Measurements from ENCODE around the gene GPR68. TPM values are rescaled to one million over a fixed set of nuclear protein-coding genes. Genes with fewer than 3 reads are reported as not detected.

The GPR68 gene, protein sequence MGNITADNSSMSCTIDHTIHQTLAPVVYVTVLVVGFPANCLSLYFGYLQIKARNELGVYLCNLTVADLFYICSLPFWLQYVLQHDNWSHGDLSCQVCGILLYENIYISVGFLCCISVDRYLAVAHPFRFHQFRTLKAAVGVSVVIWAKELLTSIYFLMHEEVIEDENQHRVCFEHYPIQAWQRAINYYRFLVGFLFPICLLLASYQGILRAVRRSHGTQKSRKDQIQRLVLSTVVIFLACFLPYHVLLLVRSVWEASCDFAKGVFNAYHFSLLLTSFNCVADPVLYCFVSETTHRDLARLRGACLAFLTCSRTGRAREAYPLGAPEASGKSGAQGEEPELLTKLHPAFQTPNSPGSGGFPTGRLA
- total RNA-seq, result 2.2 and 6.6 TPM in 2 replicates

GRCh38 chr14:91244501-91244901 lies at the start of gene GPR68:
Gene GPR68, minus strand, starts transcription at chr14:91244704. Its CDS starts 9,654 bp downstream, at chr14:91235050.

Other genes with a start within 250 kb of the GPR68 start
- 0.37 and 0.78 TPM in 2 replicates for gene RPS6KA5, start 184.1 kb downstream of the GPR68 start, total RNA-seq
- 50.3 and 53.2 TPM in 2 replicates for gene DGLUCY, start 130.6 kb downstream of the GPR68 start, total RNA-seq
- gene CCDC88C, start 173.1 kb upstream of the GPR68 start, total RNA-seq, result under 0.01 TPM in 1 of 2 replicates, not detected in the other